Measurements from ENCODE around the gene SUMF2.
A peak's percentile ranks its signal among the peaks of the same experiment; 100 is the strongest.
"Not testable (repeated sequence)": the region's sequence is repeated elsewhere in the genome, so short reads cannot be mapped to it uniquely, and the experiment has no call there.

Gene SUMF2

GRCh38 chr7:56087445-56087844, 23.4 kb downstream of the SUMF2 start:
- no peak for DNase-seq (ENCODE audit: low read depth)
- H3K4me3 ChIP-seq (ENCODE audit: low read depth, low read length), result no peak overlapping the region
- no peak for TF ChIP-seq CTCF (IDR thresholded peaks at IDR 0.05; ENCODE audit: control insufficient read depth, extremely low read depth, insufficient read depth)

GRCh38 chr7:56091591-56091990, 27.5 kb downstream of the SUMF2 start:
- H3K4me3 ChIP-seq (ENCODE audit: low read depth, low read length), result no peak overlapping the region
- no peak for DNase-seq (ENCODE audit: low read depth)
- no peak for TF ChIP-seq CTCF (IDR thresholded peaks at IDR 0.05; ENCODE audit: control insufficient read depth, extremely low read depth, insufficient read depth)

DNA sequence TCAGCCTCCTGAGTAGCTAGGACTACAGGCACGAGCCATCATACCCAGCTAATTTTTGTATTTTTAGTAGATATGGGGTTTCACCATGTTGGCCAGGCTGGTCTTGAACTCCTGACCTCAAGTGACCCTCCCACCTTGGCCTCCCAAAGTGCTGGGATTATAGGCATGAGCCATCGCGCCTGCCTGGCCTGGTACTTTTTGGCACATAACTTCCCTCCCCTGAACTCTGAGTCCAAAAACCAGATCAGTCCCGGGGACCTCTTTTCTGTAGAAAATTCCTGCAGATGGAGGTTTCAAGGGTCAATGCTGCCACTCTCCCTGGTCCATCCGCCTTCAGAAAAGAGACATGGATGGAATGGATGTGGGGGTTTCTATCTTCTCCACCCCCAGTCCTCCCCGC, 28.3 kb downstream of the SUMF2 start:
- peak overlapping the region; percentile 21; the same call in 1 of the 2 replicates for H3K4me3 ChIP-seq (ENCODE audit: low read depth, low read length)
- not testable (repeated sequence) for DNase-seq (ENCODE audit: low read depth)

DNA sequence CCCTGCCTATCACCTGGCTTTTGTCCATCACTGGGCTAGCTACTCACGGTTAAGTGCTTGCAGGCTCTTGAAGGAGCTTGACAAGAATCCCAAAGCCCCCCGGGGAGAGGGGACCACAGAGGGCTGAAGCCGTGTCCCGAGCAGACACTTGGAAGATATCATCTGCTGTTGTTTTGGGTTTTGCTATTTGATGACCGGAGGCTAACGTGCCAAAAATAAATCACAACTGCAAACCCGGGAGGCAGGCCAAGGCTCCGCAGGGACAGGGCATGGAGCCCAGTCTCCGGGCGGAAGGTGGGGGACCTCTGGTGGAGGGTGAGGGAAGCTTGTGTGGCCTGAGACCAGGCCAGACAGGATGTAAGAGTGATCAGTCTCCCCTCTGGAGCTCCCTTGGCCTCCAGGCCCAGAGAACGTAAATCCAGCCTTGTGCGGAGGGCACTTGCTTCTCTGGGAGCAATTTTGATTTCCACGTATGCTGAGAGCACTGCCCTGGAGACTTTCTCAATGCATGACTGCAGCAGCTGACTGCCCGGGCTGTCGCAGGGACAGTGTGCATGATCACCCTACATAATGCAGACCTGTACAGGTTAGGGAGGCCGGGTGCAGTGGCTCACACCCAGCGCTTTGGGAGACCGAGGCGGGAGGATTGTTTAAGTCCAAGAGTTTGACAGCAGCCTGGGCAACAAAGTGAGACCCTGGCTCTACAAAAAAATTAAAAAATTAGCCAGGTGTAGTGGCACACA, 28.9 kb downstream of the SUMF2 start, which contains the start of gene PHKG1:
TSS of gene PHKG1 (minus strand) at position 164 of the 743 bp plus-strand sequence. CDS start 4,011 bp downstream, outside the sequence.
- peak within 1 kb of the TSS; percentile 21; the same call in 1 of the 2 replicates for H3K4me3 ChIP-seq (ENCODE audit: low read depth, low read length)
- peak; percentile 84 for DNase-seq (ENCODE audit: low read depth)
- TF ChIP-seq CTCF (IDR thresholded peaks at IDR 0.05; ENCODE audit: control insufficient read depth, extremely low read depth, insufficient read depth), result peak; percentile 72

DNA sequence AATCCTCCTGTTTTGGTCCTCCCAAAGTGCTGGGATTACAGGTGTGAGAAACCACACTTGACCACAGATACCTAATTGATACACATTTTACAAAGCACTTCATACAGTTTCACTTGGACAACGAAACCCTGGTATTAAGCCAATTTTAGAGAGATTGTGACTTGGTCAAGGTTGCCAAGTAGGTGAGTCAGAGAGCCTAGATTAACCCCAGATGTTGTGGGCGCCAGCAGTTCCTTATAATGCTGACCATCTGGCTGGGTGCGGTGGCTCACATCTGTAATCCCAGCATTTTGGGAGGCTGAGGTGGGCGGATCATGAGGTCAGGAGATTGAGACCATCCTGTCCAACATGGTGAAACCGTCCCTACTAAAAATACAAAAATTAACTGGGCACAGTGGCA, 33.6 kb downstream of the SUMF2 start:
- H3K4me3 ChIP-seq (ENCODE audit: low read depth, low read length), result no peak overlapping the region
- TF ChIP-seq CTCF (IDR thresholded peaks at IDR 0.05; ENCODE audit: control insufficient read depth, extremely low read depth, insufficient read depth), result no peak
- no peak for DNase-seq (ENCODE audit: low read depth)

DNA sequence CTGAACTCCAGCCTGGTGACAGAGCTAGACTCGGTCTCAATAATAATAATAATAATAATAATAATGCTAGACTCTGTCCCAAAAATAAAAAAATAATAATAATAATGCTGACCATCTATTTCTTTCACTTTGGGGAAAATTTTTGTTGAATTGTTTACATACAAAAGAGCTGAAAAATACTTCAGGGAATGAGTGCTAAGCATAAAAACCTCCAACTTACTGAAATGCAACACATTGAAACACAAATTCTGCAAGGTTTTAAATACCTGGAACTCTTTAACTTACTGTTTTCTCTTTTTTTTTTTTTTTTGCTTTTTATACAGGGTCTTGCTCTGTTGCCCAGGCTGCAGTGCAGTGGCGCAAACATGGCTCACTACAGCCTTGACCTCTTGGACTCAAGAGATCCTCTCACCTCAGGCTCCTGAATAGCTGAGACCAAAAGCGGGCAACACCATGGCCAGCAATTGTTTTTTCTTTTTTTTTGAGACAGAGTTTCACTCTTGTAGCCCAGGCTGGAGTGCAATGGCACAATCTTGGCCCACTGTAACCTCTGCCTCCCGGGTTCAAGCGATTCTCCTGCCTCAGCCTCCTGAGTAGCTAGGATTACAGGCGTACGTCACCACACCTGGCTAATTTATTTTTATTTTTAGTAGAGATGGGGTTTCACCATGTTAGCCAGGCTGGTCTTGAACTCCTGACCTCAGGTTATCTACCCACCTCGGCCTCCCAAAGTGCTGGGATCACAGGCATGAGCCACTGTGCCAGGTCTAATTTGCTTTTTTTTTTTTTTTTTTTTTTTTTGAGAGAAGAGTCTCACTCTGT, 34.3 kb downstream of the SUMF2 start:
- DNase-seq (ENCODE audit: low read depth); H3K4me3 ChIP-seq (ENCODE audit: low read depth, low read length): not testable (repeated sequence)

GRCh38 chr7:56099653-56100052, 35.6 kb downstream of the SUMF2 start:
- no peak for TF ChIP-seq CTCF (IDR thresholded peaks at IDR 0.05; ENCODE audit: control insufficient read depth, extremely low read depth, insufficient read depth)
- no peak for DNase-seq (ENCODE audit: low read depth)
- H3K4me3 ChIP-seq (ENCODE audit: low read depth, low read length), result no peak overlapping the region

- not testable (repeated sequence) for H3K4me3 ChIP-seq (ENCODE audit: low read depth, low read length); DNase-seq (ENCODE audit: low read depth)
These were observed 40.1 kb downstream of the SUMF2 start for GRCh38 chr7:56104138-56104537.
